ENCODE data around the gene ERICH6.
A peak's percentile ranks its signal among the peaks of the same experiment; 100 is the strongest.

Gene ERICH6

DNA sequence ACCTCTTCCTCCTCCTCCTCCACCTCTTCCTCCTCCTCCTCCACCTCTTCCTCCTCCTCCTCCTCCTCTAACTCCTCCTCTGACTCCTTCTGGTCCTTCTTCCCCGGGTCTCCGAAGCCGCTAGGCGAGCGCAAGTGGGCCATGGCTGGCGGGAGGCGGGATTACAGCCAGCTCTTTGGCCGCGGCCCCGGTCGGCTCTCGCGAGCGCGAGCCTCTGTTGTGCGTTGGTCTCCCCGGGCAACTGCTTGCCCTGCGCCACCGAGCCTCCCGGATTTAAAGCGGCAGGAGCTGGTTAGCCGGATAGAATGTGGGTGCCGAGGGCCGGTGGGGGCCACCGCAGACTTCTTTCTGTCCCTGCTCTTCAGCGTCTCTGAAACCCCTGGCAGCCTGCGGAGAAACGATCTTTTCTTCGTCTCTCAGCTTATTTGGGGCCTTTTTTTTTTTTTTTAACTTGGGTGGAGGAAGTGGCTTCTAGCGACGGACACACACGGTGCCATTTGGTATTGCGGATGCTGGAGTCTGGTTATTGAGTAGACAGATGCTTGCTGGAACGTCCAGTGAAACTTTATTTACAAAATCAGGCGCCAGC is at the start of gene ERICH6:
Gene ERICH6, minus strand, starts transcription at position 165 of the 589 bp plus-strand sequence. Its CDS starts 22 bp downstream, at position 143.
- peak; percentile 91 for DNase-seq

DNA sequence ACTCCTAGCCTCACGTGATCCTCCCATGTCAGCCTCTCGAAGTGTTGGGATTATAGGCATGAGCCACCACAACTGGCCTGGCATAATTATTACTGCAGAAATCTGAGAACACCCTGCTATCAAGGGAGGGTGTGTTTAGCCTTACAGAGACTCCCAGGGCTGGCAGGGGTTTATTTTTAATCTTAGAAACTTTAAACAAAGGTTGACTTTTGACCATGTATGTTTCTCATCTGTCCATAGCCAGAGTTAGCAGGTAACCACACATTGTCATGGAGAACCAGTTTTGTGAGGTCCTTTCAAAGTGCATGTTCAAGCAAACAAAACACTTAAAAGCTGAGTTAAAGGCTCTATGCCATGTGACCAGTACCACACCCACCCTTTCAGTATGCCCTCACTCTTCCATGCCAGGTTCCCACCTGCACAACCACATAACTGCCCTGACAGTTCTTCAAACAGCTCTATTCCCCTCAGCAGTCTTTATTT is 48.1 kb upstream of the ERICH6 start:
- DNase-seq = no peak

DNA sequence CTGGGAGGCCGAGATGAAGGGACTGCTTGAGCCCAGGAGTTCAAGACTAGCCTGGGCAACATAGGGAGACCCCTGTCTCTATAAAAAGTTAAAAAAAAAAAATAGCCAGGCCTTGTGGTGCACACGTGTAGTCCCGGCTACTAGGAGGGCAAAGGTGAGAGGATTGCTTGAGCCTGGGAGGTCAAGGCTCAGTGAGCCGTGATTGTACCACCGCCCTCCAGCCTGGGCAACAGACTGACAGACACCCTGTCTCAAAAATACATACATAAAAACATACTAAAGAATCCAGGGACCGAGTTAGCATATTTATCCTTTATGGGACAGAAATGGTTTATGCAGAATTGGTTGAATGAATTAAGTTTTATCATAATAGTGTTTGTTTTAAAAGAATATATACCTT is 45.5 kb upstream of the ERICH6 start:
- no peak for DNase-seq

DNA sequence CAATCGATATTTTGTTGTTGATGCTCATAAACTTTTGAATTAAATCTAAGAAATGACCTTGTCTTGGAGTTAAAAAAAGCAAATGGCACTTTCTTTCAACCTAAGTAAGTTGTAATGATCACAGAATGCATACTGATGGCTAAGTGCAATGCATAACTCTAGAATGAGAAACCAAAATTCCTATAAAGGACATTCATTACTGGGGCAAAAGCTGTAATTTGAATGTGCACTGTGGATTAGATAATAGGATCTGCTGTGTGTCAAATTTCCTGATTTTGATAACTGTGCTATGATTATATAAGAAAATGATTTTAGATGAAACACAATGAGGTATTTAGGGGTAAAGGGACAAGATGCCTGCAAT is 44.9 kb upstream of the ERICH6 start:
- no peak for DNase-seq

DNA sequence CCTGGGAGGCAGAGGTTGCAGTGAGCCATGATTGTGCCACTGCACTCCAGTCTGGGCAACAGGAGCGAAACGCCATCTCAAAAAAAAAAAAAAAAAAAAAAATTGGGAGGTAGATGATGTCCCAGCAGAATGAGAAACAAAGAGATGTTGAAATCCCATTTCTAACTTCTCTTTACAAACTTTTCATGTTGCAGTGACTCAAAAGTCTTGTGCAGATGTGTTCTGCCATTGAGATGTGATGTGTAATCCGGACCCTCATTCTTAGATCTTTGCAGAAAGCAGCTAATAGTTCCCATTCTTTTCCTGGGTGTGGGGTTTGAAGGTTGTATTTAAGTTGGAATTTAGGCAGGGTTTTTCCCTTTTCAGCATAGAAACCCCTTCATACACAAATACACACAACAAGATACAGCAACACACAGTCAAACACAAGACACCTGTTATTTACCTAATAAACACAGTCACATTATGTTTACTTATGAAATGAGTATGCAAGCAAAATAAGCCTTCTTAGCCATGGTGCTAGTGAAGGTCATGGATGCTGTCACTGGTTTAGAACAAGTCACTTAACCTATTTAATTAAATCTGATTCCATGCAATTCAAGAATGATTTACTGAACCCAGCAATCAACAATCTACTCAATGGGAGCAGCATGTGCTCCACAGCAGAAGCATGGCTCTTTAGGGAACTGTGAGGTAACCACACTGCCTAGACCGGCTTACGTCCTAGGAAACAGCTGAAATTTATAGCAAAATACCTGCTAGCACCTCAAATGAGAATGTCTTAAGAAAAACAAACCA is 44.4 kb upstream of the ERICH6 start:
- DNase-seq = no peak

DNA sequence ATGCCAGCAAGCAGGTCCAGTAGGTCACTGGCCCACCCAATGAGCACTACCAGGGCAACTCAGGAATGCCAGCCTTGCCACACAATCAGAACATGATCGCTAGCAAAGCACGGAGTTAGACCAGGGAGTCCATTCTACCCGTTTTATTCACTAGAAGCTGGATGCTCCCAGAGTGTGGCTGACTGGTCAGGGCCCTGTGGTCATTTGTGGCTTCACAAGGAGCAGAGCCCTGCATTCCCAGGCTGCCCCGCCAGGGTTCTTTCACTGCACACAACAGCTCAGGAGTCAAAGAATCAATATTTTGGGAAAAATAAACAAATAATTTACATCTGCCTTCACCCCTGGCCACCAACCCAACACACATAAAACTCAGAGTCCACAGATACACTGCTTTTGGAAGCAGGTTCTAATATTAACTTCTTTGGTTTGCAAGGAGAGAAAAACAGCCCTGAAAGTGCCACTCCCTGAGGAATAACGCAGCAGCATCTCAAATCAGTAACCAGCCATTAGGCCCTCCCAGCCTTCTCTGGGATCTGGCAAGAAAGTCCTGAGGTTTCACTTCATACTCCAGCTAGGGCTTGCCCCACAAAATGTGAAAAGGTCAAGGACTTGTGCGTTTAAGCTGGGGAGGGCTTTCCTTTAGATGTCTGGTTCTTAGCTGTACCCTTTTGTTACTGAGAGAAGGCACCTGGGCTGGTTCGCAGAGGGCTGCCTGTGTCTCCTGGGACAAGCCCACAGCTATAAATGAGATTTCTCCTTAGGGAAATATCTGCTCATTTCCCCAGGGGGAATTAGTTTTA is 43.3 kb upstream of the ERICH6 start:
- DNase-seq = no peak

DNA sequence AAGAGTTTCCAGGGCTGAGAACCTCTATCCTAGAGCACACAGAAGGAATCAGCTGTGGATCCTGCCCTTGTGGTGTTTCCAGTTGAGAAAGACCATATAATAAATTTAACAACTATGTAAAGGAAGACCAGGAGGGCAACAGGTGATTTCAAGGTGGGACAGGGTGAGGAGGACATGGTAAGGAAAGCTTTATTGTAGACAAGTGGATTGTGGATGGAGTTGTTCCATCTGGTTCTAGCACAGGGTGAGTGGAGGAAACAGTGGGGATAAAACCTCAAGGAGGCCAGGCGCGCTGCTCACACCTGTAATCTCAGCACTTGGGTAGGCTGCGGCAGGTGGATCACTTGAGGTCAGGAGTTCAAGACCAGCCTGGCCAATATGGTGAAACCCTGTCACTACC is 42.1 kb upstream of the ERICH6 start:
- no peak for DNase-seq

DNA sequence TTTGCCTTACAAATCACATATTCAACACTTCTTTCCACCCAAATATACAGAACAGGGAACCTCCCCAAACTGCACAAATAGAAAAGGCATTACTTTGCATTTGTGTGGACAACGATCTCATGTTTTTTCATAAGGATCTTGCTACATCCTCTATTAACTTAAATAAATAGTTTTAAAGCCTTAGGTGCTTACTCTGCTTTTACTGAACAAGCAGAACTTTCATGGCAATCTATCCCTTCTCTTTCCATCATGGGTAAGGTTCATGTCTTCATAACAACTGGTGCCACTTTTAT is 41.1 kb upstream of the ERICH6 start:
- DNase-seq = no peak

DNA sequence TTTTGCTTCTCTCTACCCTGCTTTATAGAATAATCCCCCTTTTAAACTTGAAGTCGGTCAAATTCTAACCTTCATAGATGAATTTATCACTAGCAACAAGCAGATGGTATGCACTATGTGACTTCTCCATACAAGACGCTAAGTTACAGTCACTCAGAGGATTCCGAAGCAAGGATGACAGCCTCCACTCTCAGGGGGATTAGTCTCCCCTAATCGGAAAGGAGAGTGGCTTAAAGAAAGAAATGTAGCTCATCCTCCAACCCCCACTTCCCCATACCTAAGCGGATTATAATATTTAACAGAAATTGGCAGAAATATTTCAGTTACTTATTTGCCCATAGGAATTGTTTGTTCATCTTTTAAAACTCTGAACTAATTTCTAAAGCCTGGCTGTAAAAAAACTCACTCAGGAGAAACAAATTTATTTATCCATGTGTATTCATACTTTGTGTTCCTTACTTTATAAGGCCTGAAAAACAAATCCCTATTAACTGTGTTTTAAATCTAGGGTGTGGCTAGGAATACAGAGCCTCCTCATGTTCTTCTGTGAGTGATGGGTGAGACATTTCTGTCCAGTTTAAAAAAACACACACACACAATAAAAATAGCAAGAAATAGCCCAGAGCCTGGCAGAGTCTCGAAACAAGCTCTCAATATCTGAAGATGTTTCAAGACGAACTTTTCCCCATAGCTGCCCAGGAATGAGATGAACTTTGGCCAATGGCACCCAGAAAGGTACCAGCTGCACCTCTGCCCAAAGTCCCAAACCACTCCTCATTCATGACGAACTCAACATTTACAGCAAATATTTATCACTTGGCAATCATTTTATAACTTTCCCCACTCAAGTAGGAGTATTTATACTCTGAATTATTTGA is 40.6 kb upstream of the ERICH6 start:
- no peak for DNase-seq

DNA sequence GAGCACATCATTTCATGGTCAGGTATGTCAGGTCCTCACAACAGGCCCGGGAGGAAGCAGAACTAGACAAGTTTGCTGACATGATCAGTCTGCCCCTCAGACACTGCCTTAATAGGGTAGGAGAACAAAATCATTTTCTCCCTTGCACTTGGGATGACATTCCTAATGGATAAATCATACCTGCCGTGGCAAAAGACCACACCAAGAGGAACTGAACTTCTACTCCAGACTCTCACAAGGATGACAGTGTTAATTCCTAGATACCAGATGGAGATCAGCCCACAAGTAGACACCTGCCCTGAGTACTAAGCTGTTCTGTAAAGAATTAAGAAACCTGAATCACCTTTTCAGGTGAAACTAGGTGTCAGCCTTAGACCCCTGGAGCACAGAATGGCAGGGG is 39.8 kb upstream of the ERICH6 start:
- no peak for DNase-seq

DNA sequence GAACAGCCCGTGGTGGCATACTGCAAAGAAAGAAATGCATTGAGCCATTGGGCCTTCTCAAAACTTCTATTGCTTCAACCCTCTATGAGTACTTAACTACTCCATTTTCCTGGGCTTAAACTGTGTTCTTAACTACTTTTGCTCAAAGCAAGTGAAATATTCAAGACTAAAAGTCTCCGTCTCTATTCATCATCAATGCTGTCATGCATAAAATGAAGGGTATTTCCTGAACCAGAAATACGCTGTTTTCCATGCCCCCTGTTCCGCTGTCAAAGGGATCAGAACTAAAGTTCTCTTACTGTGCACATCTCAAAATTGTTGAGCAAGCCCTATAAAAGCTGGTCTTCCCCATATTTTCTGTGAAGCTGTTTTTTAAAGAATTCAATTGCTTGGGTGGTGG is 39.0 kb upstream of the ERICH6 start:
- no peak for DNase-seq

DNA sequence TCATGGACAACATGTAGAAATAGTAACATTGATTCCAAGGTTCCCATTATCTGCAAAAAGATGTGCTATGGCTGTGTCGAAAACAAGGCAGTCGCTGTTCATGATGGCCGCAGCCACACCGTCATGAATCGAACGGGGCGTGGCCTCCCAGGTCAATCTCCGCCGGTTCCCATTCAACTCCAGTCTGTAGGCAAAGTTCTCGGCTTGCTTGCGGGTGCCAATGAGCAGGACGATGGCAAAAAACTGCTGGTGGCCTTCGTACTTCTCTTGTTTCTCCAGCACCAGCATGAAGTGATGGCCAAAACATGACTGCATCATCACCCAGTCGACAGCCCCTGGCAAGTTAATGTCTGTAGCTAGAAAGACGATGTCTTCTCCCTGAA is 38.4 kb upstream of the ERICH6 start:
- no peak for DNase-seq

DNA sequence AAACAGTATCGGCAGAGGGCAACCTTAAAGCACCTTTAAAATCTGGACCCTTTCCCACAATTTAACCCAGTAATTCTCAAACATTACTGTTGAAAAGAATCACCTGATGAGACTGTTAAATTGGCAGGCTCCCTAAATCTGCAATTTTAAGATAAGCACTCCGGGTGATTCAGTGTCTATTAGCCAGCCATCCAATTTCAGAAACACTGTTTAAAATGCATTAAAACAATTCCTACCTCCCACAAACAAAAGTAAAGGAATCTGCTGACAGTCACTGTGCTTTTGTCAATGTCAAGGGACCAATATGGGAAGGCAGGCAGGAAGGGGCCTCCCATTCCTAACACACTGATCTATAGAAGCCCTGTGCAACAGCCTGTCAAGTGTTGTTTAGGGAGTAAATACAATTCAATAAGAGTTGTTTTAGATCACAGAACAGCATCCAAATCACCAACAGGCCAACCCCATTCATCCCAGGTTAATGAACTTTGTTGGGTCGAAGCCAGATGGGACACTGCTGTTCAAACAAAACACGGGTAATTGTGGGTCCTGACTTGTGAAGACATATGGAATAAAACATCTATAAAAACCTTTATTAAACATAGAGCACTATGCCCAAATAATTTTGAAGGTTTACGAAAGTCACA is 37.9 kb upstream of the ERICH6 start:
- DNase-seq = no peak

DNA sequence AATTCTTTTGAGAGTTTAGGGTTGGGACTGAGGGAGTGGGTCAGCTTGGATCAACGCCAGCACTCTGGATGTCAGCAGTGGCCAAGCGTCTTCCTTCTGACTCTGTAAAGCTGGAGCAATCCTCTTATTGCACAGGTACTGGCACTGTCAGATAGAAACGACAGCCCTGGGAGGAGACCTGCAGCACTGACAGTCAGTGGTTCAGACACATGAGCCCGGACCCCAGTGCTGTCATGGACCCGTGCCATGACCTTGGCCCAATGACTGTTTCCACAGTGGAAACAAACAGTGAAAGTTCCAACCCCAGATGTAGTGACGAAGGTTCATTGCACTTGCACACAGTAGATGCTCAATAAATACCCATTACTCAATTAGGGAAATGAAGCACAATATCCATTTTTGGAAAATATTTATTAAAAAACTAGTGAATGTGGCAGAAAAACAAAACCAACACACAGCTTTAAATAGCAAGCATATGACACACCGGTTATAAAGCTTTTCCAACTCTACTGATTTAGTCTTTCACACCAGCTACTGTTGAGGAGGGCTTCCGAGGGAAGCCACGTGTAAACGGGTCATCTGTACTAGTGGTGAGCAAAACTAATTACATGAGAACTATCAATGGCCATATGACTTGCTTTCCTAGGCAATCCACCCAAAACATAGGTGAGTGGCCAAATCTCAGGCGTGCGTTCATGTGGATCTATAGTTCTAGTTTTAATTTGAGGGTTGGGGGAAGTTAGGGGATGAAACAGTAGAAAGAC is 37.2 kb upstream of the ERICH6 start:
- DNase-seq = no peak

DNA sequence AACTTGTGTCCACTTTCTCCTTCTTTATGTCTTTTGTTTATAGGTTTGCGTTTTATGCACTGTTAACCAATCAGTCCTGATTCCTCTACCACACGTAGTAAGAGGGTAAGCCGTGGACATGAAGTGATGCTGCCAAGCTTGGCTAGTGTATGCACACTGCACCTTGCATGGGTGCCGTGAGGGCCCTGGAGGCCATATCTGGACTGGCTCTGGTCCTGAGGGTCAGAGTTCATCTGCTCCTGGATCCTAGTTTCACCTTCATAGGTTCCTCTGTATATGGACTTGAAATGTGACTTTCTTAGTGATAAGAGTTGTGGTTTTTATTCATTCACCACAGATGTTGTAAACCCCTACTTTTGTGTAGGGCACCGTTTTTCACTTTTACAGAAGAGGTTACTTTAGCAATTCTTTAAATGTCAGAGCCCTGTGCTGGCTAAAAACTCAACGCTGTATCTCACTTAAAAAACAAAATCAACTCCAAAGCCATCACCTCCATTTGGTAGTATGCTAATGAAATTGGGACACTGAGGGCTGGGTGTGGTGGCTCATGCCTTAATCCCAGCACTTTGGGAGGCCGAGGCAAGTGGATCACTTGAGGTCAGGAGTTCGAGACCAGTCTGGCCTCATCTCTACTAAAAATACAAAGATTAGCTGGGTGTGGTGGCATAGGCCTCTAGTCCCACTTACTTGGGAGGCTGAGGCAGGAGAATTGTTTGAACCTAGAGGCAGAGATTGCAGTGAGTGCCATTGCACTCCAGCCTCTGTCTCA is 36.3 kb upstream of the ERICH6 start:
- no peak for DNase-seq

DNA sequence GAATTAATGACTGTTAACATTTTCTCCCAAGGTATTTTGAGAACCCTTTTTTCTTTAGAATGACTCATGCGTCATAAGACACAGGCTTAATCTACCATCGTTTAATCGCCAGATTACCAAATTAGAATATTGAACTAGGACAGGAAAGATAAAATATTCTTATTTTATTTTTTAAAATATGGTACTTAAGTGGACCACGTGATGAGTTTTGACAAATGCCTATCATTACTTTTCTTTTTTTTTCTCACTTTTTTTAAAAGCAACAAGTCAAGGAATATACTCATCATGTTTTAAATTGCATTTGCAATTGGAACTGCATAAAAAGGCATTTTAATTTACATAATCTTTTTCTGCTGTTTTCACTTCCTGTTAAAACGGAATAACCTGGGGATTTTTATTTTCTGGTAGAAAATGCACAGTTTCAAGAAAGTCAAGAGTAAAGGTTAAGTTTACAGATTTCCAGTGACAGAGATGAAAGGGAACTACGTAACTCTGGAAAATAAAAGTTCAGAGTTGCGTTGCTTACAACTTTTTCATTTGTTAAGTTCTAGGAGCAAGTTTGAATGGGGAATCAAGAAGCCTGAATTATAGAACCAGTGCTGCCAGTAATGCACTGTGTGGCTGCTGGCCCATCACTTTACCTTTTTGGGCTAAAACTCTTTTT is 35.6 kb upstream of the ERICH6 start:
- no peak for DNase-seq

DNA sequence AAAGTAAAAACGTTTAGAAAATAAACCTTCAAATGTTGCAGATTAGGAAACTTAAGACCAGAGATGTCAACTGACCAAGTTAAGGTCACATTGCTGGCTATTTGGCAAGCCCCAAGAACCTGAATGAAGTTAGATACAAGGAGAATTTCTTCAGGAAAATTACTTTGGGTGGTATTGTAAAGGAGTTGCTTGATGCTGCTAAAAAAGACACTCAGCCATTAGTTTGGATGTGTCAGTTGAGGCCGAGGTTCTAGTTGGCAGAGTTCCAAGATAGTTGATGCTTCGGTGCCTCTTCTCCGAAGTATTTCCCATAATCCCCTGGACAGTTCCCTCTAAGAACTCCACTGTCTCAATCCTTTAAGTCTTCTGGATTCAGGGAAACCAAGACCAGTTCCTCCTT is 35.0 kb upstream of the ERICH6 start:
- DNase-seq = no peak

DNA sequence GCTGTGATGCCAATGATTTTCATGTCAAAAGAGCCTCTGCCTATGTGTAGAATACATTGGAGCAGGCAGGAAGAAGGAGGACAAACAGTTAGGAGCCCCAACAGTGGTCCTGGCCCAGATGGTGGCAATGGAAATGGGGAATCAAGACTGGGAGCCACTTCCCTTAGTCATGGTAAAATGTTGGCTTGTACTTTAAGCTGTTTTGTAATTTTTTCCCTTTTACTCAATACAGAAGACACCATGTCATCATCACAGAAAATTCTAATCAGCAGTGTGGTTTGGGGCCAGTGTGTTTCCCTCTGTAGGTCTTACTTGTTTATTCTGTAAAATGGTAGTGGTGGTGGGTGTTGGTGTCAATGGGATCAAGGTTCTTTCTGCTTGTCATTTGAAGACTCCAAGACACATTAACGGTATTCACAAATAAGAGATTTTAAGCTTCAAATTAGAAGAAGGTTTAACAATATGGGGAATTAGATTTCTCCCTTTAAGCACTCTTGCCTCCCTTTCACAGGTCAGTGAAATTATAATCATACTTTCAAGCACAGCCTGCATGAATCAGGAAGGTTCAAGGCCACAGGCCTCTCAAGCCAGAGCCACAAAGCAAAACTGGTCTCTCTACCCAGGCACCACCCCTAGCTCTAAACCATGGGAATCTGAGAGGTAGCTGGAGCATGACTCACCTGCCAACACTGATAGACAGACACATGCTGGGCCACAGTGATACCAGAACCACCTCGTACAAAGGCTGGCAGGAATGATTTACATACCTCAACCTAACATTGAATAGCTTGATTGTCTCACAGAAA is 34.4 kb upstream of the ERICH6 start:
- peak; percentile 70 for DNase-seq
